H9 (cell line): Measurements from ENCODE around the gene NEURL1. TPM values are rescaled to one million over a fixed set of nuclear protein-coding genes. Genes with fewer than 3 reads are reported as not detected.

Source experiments
- DNase-seq: peaks from one replicate; pipeline ENCODE4 v3.0.0-alpha.2; 2017
- H2AFZ ChIP-seq: one replicate; pipeline ENCODE4 v1.6.1; 2013; ENCODE audit warnings: mild to moderate bottlenecking, low read length, control low read depth, moderate library complexity
- H2AK5ac ChIP-seq: 2 replicates; pipeline ENCODE4 v1.6.1; 2013; ENCODE audit warnings: low read length, control low read depth, mixed read lengths; ENCODE audit not compliant: insufficient read length
- H2BK120ac ChIP-seq: one replicate; pipeline ENCODE4 v1.6.1; 2013; ENCODE audit warnings: low read depth, mild to moderate bottlenecking, low read length, control low read depth, inconsistent platforms; ENCODE audit not compliant: poor library complexity, severe bottlenecking
- H2BK12ac ChIP-seq: 2 replicates; pipeline ENCODE4 v1.6.1; 2013; ENCODE audit warnings: low read length, control low read depth, mixed read lengths, low read depth; ENCODE audit not compliant: insufficient read length
- H2BK15ac ChIP-seq: 2 replicates; pipeline ENCODE4 v1.6.1; 2013; ENCODE audit warnings: low read depth, low read length, control low read depth
- H2BK20ac ChIP-seq: one replicate; pipeline ENCODE4 v1.6.1; 2013; ENCODE audit warnings: low read depth, mild to moderate bottlenecking, low read length, control low read depth, inconsistent platforms; ENCODE audit not compliant: poor library complexity, severe bottlenecking
- H2BK5ac ChIP-seq: 2 replicates; pipeline ENCODE4 v1.6.1; 2013; ENCODE audit warnings: low read length, control low read depth, mixed read lengths; ENCODE audit not compliant: insufficient read length
- H3K14ac ChIP-seq: 2 replicates; pipeline ENCODE4 v1.6.1; 2013; ENCODE audit warnings: low read length, control low read depth; ENCODE audit not compliant: insufficient read depth
- H3K18ac ChIP-seq: 2 replicates; pipeline ENCODE4 v1.6.1; 2013; ENCODE audit warnings: low read depth, mild to moderate bottlenecking, mixed read lengths, low read length, control low read depth; ENCODE audit not compliant: insufficient read length
- H3K23ac ChIP-seq: 2 replicates; pipeline ENCODE4 v1.6.1; 2013; ENCODE audit warnings: low read length, control low read depth, mixed read lengths, low read depth; ENCODE audit not compliant: insufficient read length
- H3K23me2 ChIP-seq: 2 replicates; pipeline ENCODE4 v1.6.1; 2013; ENCODE audit warnings: low read depth, mild to moderate bottlenecking, mixed read lengths, low read length, control low read depth; ENCODE audit not compliant: insufficient read length, poor library complexity, severe bottlenecking
- H3K27ac ChIP-seq: 2 replicates; pipeline ENCODE4 v1.5.1; 2013; ENCODE audit warnings: low read length, control low read depth, mixed read lengths, low read depth; ENCODE audit not compliant: insufficient read length
- H3K27me3 ChIP-seq: 2 replicates; pipeline ENCODE4 v1.6.1; 2013; ENCODE audit warnings: low read length, control low read depth, inconsistent platforms; ENCODE audit not compliant: insufficient read depth
- H3K4ac ChIP-seq: 2 replicates; pipeline ENCODE4 v1.6.1; 2013; ENCODE audit warnings: low read depth, mild to moderate bottlenecking, control low read depth, inconsistent platforms, low read length, moderate library complexity
- H3K4me1 ChIP-seq: 2 replicates; pipeline ENCODE4 v1.6.1; 2013; ENCODE audit warnings: low read length, control low read depth, inconsistent platforms; ENCODE audit not compliant: insufficient read depth
- H3K4me2 ChIP-seq: 2 replicates; pipeline ENCODE4 v1.6.1; 2013; ENCODE audit warnings: low read length, control low read depth, mixed read lengths; ENCODE audit not compliant: insufficient read length, insufficient read depth
- H3K56ac ChIP-seq: 2 replicates; pipeline ENCODE4 v1.6.1; 2013; ENCODE audit warnings: low read depth, mild to moderate bottlenecking, mixed read lengths, low read length, control low read depth; ENCODE audit not compliant: insufficient read length
- H3K79me1 ChIP-seq: 2 replicates; pipeline ENCODE4 v1.6.1; 2013; ENCODE audit warnings: low read depth, mild to moderate bottlenecking, moderate library complexity, low read length, control low read depth, inconsistent platforms; ENCODE audit not compliant: insufficient read depth, poor library complexity, severe bottlenecking
- H3K79me2 ChIP-seq: 2 replicates; pipeline ENCODE4 v1.6.1; 2013; ENCODE audit warnings: low read length, control low read depth, inconsistent platforms; ENCODE audit not compliant: insufficient read depth
- H3K9ac ChIP-seq: 2 replicates; pipeline ENCODE4 v1.6.1; 2013; ENCODE audit warnings: low read length, control low read depth, mixed read lengths; ENCODE audit not compliant: insufficient read length; ENCODE audit errors: extremely low read depth
- H3K9me3 ChIP-seq: one replicate; pipeline ENCODE4 v1.6.1; 2013; ENCODE audit warnings: low read depth, low read length, inconsistent platforms; ENCODE audit not compliant: control insufficient read depth
- H3T11ph ChIP-seq: one replicate; pipeline ENCODE4 v1.6.1; 2013; ENCODE audit warnings: mild to moderate bottlenecking, low read length, control low read depth, inconsistent platforms
- H4K20me1 ChIP-seq: one replicate; pipeline ENCODE4 v1.6.1; 2013; ENCODE audit not compliant: control insufficient read depth, insufficient read length, insufficient read depth
- H4K5ac ChIP-seq: 2 replicates; pipeline ENCODE4 v1.6.1; 2013; ENCODE audit warnings: low read depth, mild to moderate bottlenecking, mixed read lengths, low read length, control low read depth; ENCODE audit not compliant: insufficient read length
- H4K8ac ChIP-seq: replicated peaks from 2 replicates; pipeline ENCODE4 v1.6.1; 2013; ENCODE audit warnings: low read length, control low read depth, mixed read lengths, low read depth; ENCODE audit not compliant: insufficient read length
- H4K91ac ChIP-seq: 2 replicates; pipeline ENCODE4 v1.6.1; 2013; ENCODE audit warnings: low read depth, mild to moderate bottlenecking, moderate library complexity, mixed read lengths, low read length, control low read depth; ENCODE audit not compliant: insufficient read length
- H3K27ac Mint-ChIP-seq, 3 experiments: 2 replicates in 2 of 3; 3 replicates in 1 of 3; pipeline ENCODE4 v1.8.0; 2020 to 2021; ENCODE audit warnings: mixed read lengths in 3 of 3, mild to moderate bottlenecking in 1 of 3, moderate library complexity in 1 of 3
- H3K27me3 Mint-ChIP-seq: 2 replicates; pipeline ENCODE4 v1.8.0; 2021; ENCODE audit warnings: low read depth, mild to moderate bottlenecking, moderate library complexity, mixed read lengths
- H3K36me3 Mint-ChIP-seq, 3 experiments: 2 replicates in 2 of 3; 3 replicates in 1 of 3; pipeline ENCODE4 v1.8.0; 2020 to 2021; ENCODE audit warnings: low read depth in 3 of 3, mixed read lengths in 3 of 3; ENCODE audit not compliant: insufficient read depth in 1 of 3
- H3K4me1 Mint-ChIP-seq, 2 experiments: 2 replicates each; pipeline ENCODE4 v1.8.0; 2020; ENCODE audit warnings: mixed read lengths in 2 of 2
- H3K4me3 Mint-ChIP-seq, 2 experiments: 2 replicates in 1 of 2; 3 replicates in 1 of 2; pipeline ENCODE4 v1.8.0; 2020 to 2021; ENCODE audit warnings: mild to moderate bottlenecking in 2 of 2, mixed read lengths in 2 of 2, moderate library complexity in 1 of 2
- H3K9me3 Mint-ChIP-seq, 2 experiments: 2 replicates in 1 of 2; 3 replicates in 1 of 2; pipeline ENCODE4 v1.8.0; 2020; ENCODE audit warnings: mild to moderate bottlenecking in 2 of 2, mixed read lengths in 2 of 2, moderate library complexity in 1 of 2
- WGBS: extraction: QIAGEN DNeasy Blood & Tissue Kit; methylation state at CpG from one replicate; pipeline ENCODE4 v1.1.7; 2013; ENCODE audit warnings: missing lambda C conversion rate, low lambda C conversion rate, mixed read lengths; ENCODE audit not compliant: insufficient read length; ENCODE audit errors: extremely low coverage; 5-methylcytosine and 5-hydroxymethylcytosine counted together
- total RNA-seq: library from RNA; stranded (reverse); gene quantifications from 2 replicates; pipeline ENCODE4 v1.2.1, GENCODE V29; 2021
- TF ChIP-seq, protein P1 (sequence below): fragments of 200-600 bp; sonication (generic); conservative IDR thresholded peaks from 3 replicates; pipeline ENCODE4 v1.8.0; 2021; ENCODE audit warnings: antibody characterized with exemption, mild to moderate bottlenecking

The NEURL1 gene
- total RNA-seq, 1 experiment from 2014 or later = 1.2 TPM

DNA sequence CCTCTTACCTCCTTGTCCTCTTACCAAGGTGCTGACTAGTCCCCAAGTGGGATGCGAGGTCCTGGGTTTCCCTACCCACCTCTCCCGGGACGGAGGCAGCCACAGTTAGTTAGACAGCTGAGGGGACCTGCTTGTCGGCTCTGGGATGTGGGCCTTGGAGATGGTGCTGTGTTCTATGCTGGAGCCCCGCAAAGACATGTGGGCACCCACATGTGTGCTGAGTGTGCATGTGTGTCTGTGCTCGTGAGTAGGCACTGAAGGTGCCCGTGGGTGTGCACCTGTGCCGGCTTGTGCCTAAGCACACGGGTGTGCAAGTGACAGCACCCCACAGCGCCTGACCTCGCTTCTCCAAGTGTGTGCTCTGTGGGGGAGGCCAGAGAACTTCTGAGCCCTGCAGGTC is 62.2 kb downstream of the NEURL1 start:
- Histone ChIP-seq H2BK20ac (no peak overlapping the region), H3K56ac (no peak overlapping the region), H3K27me3 (peaks cover 2% of the 10 kb centered on the region; the same call in 1 of the 2 replicates), H3K79me1 (no peaks in the 10 kb centered on the region), H3K23ac (no peak overlapping the region), H2BK120ac (no peak overlapping the region), H3T11ph (no peak overlapping the region), H3K23me2 (no peaks in the 10 kb centered on the region), H4K20me1 (no peaks in the 10 kb centered on the region), H3K4me2 (peak overlapping the region; percentile 70), H3K4ac (no peak overlapping the region), H3K27ac (no peak overlapping the region), H2AFZ (no peak overlapping the region), H4K8ac (no peak overlapping the region), H3K9me3 (no peaks in the 10 kb centered on the region), H4K91ac (no peak overlapping the region), H2AK5ac (no peak overlapping the region), H3K79me2 (no peaks in the 10 kb centered on the region), H4K5ac (no peak overlapping the region), H2BK5ac (no peak overlapping the region), H2BK15ac (no peak overlapping the region), H2BK12ac (no peak overlapping the region), H3K4me1 (no peaks in the 10 kb centered on the region), H3K14ac (no peak overlapping the region), H3K18ac (no peak overlapping the region), H3K9ac (no peak overlapping the region)
- TF ChIP-seq, protein P1, sequence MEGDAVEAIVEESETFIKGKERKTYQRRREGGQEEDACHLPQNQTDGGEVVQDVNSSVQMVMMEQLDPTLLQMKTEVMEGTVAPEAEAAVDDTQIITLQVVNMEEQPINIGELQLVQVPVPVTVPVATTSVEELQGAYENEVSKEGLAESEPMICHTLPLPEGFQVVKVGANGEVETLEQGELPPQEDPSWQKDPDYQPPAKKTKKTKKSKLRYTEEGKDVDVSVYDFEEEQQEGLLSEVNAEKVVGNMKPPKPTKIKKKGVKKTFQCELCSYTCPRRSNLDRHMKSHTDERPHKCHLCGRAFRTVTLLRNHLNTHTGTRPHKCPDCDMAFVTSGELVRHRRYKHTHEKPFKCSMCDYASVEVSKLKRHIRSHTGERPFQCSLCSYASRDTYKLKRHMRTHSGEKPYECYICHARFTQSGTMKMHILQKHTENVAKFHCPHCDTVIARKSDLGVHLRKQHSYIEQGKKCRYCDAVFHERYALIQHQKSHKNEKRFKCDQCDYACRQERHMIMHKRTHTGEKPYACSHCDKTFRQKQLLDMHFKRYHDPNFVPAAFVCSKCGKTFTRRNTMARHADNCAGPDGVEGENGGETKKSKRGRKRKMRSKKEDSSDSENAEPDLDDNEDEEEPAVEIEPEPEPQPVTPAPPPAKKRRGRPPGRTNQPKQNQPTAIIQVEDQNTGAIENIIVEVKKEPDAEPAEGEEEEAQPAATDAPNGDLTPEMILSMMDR = no peak
- no peak for DNase-seq
- WGBS = no CpG with 5 or more reads among the region's 11 CpGs
- H3K9me3 Mint-ChIP-seq = no peaks in the 10 kb centered on the region; a peak in 2 of 5 replicates
- no peaks in the 10 kb centered on the region; a peak in 1 of 7 replicates for H3K36me3 Mint-ChIP-seq
- H3K27ac Mint-ChIP-seq = no peak overlapping the region
- H3K4me1 Mint-ChIP-seq = peaks cover 2 to 15% of the 10 kb centered on the region in 2 experiments; a peak in 3 of 4 replicates
- H3K27me3 Mint-ChIP-seq = peaks cover 52% of the 10 kb centered on the region
- peak overlapping the region; percentile 65 to 81 for H3K4me3 Mint-ChIP-seq
